Measurements from ENCODE around the gene RTTN. TPM values are rescaled to one million over a fixed set of nuclear protein-coding genes. Genes with fewer than 3 reads are reported as not detected.
"Not testable (repeated sequence)": the region's sequence is repeated elsewhere in the genome, so short reads cannot be mapped to it uniquely, and the experiment has no call there.

The RTTN gene
- total and polyA plus RNA-seq, 9 of the 15 experiments (the other 6 are each of a cell fraction or from before 2014, with no cell fraction given): 3.1 to 18.3 (median 10.6) TPM

- TF ChIP-seq KLF13 (tag; IDR thresholded peaks at IDR 0.05; ENCODE audit: borderline replicate concordance, low read depth): 0 out of 2 replicates have a peak, but pooled peaks have one; percentile 22
Measured at GRCh38 chr18:70205421-70206397, at the start of gene RTTN (continued).

GRCh38 chr18:70250781-70251180, 45.3 kb upstream of the RTTN start:
- no peaks in the 10 kb centered on the region for H4K20me1 ChIP-seq (replicated peaks; ENCODE audit: control insufficient read depth, insufficient read depth, low read length)
- CTCF ChIA-PET (ENCODE audit: low intra/inter-chr PET ratio): no interaction called here
- H3K9me1 ChIP-seq (ENCODE audit: control insufficient read depth, insufficient read depth, low read length): no peaks in the 10 kb centered on the region
- no peak overlapping the region for H3K4me3 ChIP-seq
- WGBS (ENCODE audit: insufficient coverage, low coverage, missing lambda C conversion rate): 31% methylated on average over 4 of the region's 12 CpGs
- POLR2A ChIA-PET: interaction anchor here (1.2 kb wide), 1 partner anchor 59 kb away, joined by 3 read pairs; no protein-coding TSS in a partner anchor
- intact Hi-C loops (cut with micrococcal nuclease): no loop called here
- no peak overlapping the region for H3K9ac ChIP-seq (ENCODE audit: insufficient read depth in 1 of 2, low read depth in 2 of 2, low read length in 2 of 2)
- FAIRE-seq (no peak), DNase-seq (ENCODE audit: extremely low read depth in 1 of 4, low spot score in 3 of 4) (no peak), ATAC-seq (no peak)
- no peak overlapping the region for H3K27ac ChIP-seq (ENCODE audit: extremely low read depth, low read depth, low read length)
- H3K4me2 ChIP-seq (ENCODE audit: insufficient read depth, low read length): no peak overlapping the region
- in situ Hi-C loops (cut with MboI): no loop called here
- no peaks in the 10 kb centered on the region for H3K79me2 ChIP-seq (ENCODE audit: control insufficient read depth, insufficient read depth, low read length)
- H3K36me3 ChIP-seq (ENCODE audit: control insufficient read depth, insufficient read depth, low read length): no peaks in the 10 kb centered on the region
- no peak for TF ChIP-seq POLR2AphosphoS2 (IDR thresholded peaks at IDR 0.05; ENCODE audit: low read length)
- no peak for TF ChIP-seq RBBP5 (IDR thresholded peaks at IDR 0.05; ENCODE audit: borderline replicate concordance, insufficient read depth, low read length, poor library complexity, severe bottlenecking)
- TF ChIP-seq NFIC (IDR thresholded peaks at IDR 0.05): peak; percentile 40; the same call in 1 of the 2 replicates
- TF ChIP-seq BRF1 (IDR thresholded peaks at IDR 0.05; ENCODE audit: borderline replicate concordance, extremely low read depth, insufficient read length): no peak
- H3K27me3 ChIP-seq (ENCODE audit: control insufficient read depth in 2 of 2, insufficient read depth in 2 of 2, low read length in 2 of 2): no peaks in the 10 kb centered on the region
- BruUV-seq (replicated peaks): no TSS peak
- no peak overlapping the region for H2AFZ ChIP-seq (ENCODE audit: low read depth, low read length)
- H3K4me1 ChIP-seq (replicated peaks in 1 of 2; ENCODE audit: control insufficient read depth in 2 of 2, insufficient read depth in 2 of 2, low read length in 2 of 2): no peaks in the 10 kb centered on the region
- no peaks in the 10 kb centered on the region for H3K9me3 ChIP-seq (replicated peaks; ENCODE audit: control insufficient read depth, insufficient read depth, low read depth, low read length)

- H3K9ac ChIP-seq (ENCODE audit: insufficient read depth in 1 of 2, low read depth in 2 of 2, low read length in 2 of 2); H3K4me1 ChIP-seq (replicated peaks in 1 of 2; ENCODE audit: control insufficient read depth in 2 of 2, insufficient read depth in 2 of 2, low read length in 2 of 2); H3K9me3 ChIP-seq (replicated peaks; ENCODE audit: control insufficient read depth, insufficient read depth, low read depth, low read length); intact Hi-C loops (cut with micrococcal nuclease); H3K4me3 ChIP-seq; H2AFZ ChIP-seq (ENCODE audit: low read depth, low read length); H3K27ac ChIP-seq (ENCODE audit: extremely low read depth, low read depth, low read length); H3K27me3 ChIP-seq (ENCODE audit: control insufficient read depth in 2 of 2, insufficient read depth in 2 of 2, low read length in 2 of 2); CTCF ChIA-PET (ENCODE audit: low intra/inter-chr PET ratio); H3K36me3 ChIP-seq (ENCODE audit: control insufficient read depth, insufficient read depth, low read length); H3K4me2 ChIP-seq (ENCODE audit: insufficient read depth, low read length); H3K79me2 ChIP-seq (ENCODE audit: control insufficient read depth, insufficient read depth, low read length); in situ Hi-C loops (cut with MboI); BruUV-seq (replicated peaks); H4K20me1 ChIP-seq (replicated peaks; ENCODE audit: control insufficient read depth, insufficient read depth, low read length); FAIRE-seq; ATAC-seq; DNase-seq (ENCODE audit: extremely low read depth in 1 of 4, low spot score in 3 of 4); H3K9me1 ChIP-seq (ENCODE audit: control insufficient read depth, insufficient read depth, low read length): not testable (repeated sequence)
- WGBS (ENCODE audit: insufficient coverage, low coverage, missing lambda C conversion rate): 86% methylated on average over 10 of the region's 18 CpGs
- POLR2A ChIA-PET: interaction anchor here (1.2 kb wide), 1 partner anchor 58 kb away, joined by 3 read pairs; no protein-coding TSS in a partner anchor
Measured at GRCh38 chr18:70249861-70250260, 44.4 kb upstream of the RTTN start.
